Large intestine (tissue), 3 donors: Measurements from ENCODE around the gene SLC35A3. TPM values are rescaled to one million over a fixed set of nuclear protein-coding genes. Genes with fewer than 3 reads are reported as not detected.
"Not testable (repeated sequence)": the region's sequence is repeated elsewhere in the genome, so short reads cannot be mapped to it uniquely, and the experiment has no call there.

Experiments used
- DNase-seq, 2 donors: peaks; one replicate each; pipeline versions ENCODE4 v3.0.0 to v3.0.0-alpha.2; 2013
- H3K27ac ChIP-seq: one replicate; pipeline ENCODE4 v1.5.1; 2013; ENCODE audit warnings: low read length
- H3K27me3 ChIP-seq: 2 replicates; pipeline ENCODE4 v1.6.1; 2013; ENCODE audit warnings: low read length; ENCODE audit not compliant: control insufficient read depth, insufficient read depth
- H3K36me3 ChIP-seq: 2 replicates; pipeline ENCODE4 v1.6.1; 2013; ENCODE audit warnings: low read length; ENCODE audit not compliant: control insufficient read depth, insufficient read depth
- H3K4me1 ChIP-seq: one replicate; pipeline ENCODE4 v1.6.1; 2013; ENCODE audit warnings: low read length; ENCODE audit not compliant: control insufficient read depth, insufficient read depth
- H3K4me3 ChIP-seq: one replicate; pipeline ENCODE4 v1.5.1; 2013; ENCODE audit warnings: low read length
- H3K9me3 ChIP-seq: one replicate; pipeline ENCODE4 v1.6.1; 2013; ENCODE audit warnings: mild to moderate bottlenecking, low read depth, low read length, moderate library complexity; ENCODE audit not compliant: control insufficient read depth
- WGBS: methylation state at CpG from one replicate; pipeline ENCODE4 v1.1.5; 2013; ENCODE audit warnings: low lambda C conversion rate; ENCODE audit not compliant: insufficient coverage; 5-methylcytosine and 5-hydroxymethylcytosine counted together
- polyA plus RNA-seq: library from polyadenylated mRNA; unstranded; fragments of 120-200 nt; gene quantifications from one replicate; pipeline ENCODE4 v1.2.1, GENCODE V29; 2013

Gene SLC35A3
- polyA plus RNA-seq, 1 donor, result 78.9 TPM

GRCh38 chr1:99952522-99952921, 17.3 kb upstream of the SLC35A3 start:
- Histone ChIP-seq H3K27me3 (no peaks in the 10 kb centered on the region), H3K9me3 (no peaks in the 10 kb centered on the region), H3K4me1 (no peaks in the 10 kb centered on the region), H3K27ac (no peak overlapping the region), H3K4me3 (no peak overlapping the region), H3K36me3 (no peaks in the 10 kb centered on the region)
- DNase-seq, result no peak
- WGBS, result 100% methylated on average over 1 of the region's 1 CpG

- Histone ChIP-seq H3K27me3 (no peaks in the 10 kb centered on the region), H3K36me3 (no peaks in the 10 kb centered on the region), H3K27ac (no peak overlapping the region), H3K4me3 (no peak overlapping the region), H3K9me3 (no peaks in the 10 kb centered on the region), H3K4me1 (no peaks in the 10 kb centered on the region)
- WGBS, result 93% methylated on average over 2 of the region's 3 CpGs
- no peak for DNase-seq
Observed at GRCh38 chr1:99955375-99955774, 14.4 kb upstream of the SLC35A3 start.

GRCh38 chr1:99956755-99957154, 13.0 kb upstream of the SLC35A3 start:
- Histone ChIP-seq H3K27me3 (no peaks in the 10 kb centered on the region), H3K4me1 (no peaks in the 10 kb centered on the region), H3K36me3 (no peaks in the 10 kb centered on the region), H3K27ac (no peak overlapping the region), H3K9me3 (no peaks in the 10 kb centered on the region), H3K4me3 (no peak overlapping the region)
- DNase-seq, result peak in 1 of 2 donors; percentile 59
- 0% methylated on average over 1 of the region's 2 CpGs for WGBS

GRCh38 chr1:99957818-99958217, 12.0 kb upstream of the SLC35A3 start:
- Histone ChIP-seq H3K36me3 (no peaks in the 10 kb centered on the region), H3K4me3 (no peak overlapping the region), H3K27ac (no peak overlapping the region), H3K4me1 (no peaks in the 10 kb centered on the region), H3K9me3 (no peaks in the 10 kb centered on the region), H3K27me3 (no peaks in the 10 kb centered on the region)
- no peak for DNase-seq
- WGBS, result 100% methylated on average over 1 of the region's 1 CpG

- DNase-seq, H3K27ac ChIP-seq, H3K4me1 ChIP-seq, H3K36me3 ChIP-seq, H3K4me3 ChIP-seq, H3K9me3 ChIP-seq, H3K27me3 ChIP-seq: not testable (repeated sequence)
- WGBS, result 28% methylated on average over 2 of the region's 7 CpGs
Observed at GRCh38 chr1:99959189-99959705, 10.5 kb upstream of the SLC35A3 start.

GRCh38 chr1:99960260-99960659, 9.5 kb upstream of the SLC35A3 start:
- not testable (repeated sequence) for H3K36me3 ChIP-seq, H3K27me3 ChIP-seq, H3K4me1 ChIP-seq, H3K4me3 ChIP-seq, H3K27ac ChIP-seq, DNase-seq, H3K9me3 ChIP-seq
- no CpG with 5 or more reads among the region's 5 CpGs for WGBS

- Histone ChIP-seq H3K4me3 (no peak overlapping the region), H3K4me1 (no peaks in the 10 kb centered on the region), H3K27ac (no peak overlapping the region), H3K27me3 (no peaks in the 10 kb centered on the region), H3K9me3 (no peaks in the 10 kb centered on the region), H3K36me3 (no peaks in the 10 kb centered on the region)
- DNase-seq, result no peak
Observed at GRCh38 chr1:99963041-99963795, 6.6 kb upstream of the SLC35A3 start.

- no peak for DNase-seq
- Histone ChIP-seq H3K9me3 (no peaks in the 10 kb centered on the region), H3K27me3 (no peaks in the 10 kb centered on the region), H3K27ac (no peak overlapping the region), H3K4me1 (peaks cover 3% of the 10 kb centered on the region), H3K36me3 (no peaks in the 10 kb centered on the region), H3K4me3 (no peak overlapping the region)
- no CpG with 5 or more reads among the region's 3 CpGs for WGBS
Observed at GRCh38 chr1:99964806-99965205, 5.0 kb upstream of the SLC35A3 start.

- H3K27me3 ChIP-seq, result no peaks in the 10 kb centered on the region
- no peaks in the 10 kb centered on the region for H3K36me3 ChIP-seq
- no peaks in the 10 kb centered on the region for H3K9me3 ChIP-seq
- H3K4me3 ChIP-seq, result no peak overlapping the region
- WGBS, result no CpG with 5 or more reads among the region's 2 CpGs
- no peak overlapping the region for H3K27ac ChIP-seq
- no peak for DNase-seq
- H3K4me1 ChIP-seq, result peaks cover 3% of the 10 kb centered on the region
Observed at GRCh38 chr1:99965646-99966375, 4.0 kb upstream of the SLC35A3 start.

GRCh38 chr1:99968214-99968613, 1.6 kb upstream of the SLC35A3 start:
- no CpG with 5 or more reads among the region's 4 CpGs for WGBS
- Histone ChIP-seq H3K4me3 (no peak overlapping the region), H3K27ac (no peak overlapping the region), H3K9me3 (no peaks in the 10 kb centered on the region), H3K4me1 (peaks cover 3% of the 10 kb centered on the region), H3K36me3 (no peaks in the 10 kb centered on the region), H3K27me3 (no peaks in the 10 kb centered on the region)
- DNase-seq, result no peak
